Measurements from ENCODE around the gene PLEKHG3.
A peak's percentile ranks its signal among the peaks of the same experiment; 100 is the strongest.

PLEKHG3 gene

DNA sequence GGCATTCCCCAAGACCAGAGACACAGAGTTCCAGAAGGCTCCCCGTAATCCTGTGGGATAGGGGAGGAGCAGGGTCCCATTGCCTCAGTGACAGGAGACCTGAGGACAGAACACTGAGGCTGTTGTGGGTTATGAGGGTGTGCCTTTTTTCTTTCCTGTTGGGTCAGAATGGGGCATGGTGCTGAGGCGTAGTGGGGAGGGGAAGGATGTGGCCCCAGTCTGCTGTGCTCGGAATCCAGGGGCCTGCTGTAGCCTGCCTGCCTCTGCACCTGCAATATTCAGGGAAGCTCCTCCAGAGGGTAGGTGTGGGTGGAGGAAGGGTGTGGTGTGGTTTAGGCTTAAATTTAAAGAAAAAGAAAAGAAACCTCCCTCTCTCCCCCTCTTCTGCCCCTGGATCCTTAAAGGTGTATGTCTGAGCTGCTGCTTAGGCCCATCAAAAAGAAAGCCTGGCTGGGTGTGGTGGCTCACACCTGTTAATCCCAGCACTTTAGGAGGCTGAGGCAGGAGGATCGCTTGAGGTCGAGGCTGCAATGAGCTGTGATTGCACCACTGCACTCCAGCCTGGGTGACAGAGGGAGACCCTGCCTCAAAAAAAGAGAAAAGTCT, 18.7 kb downstream of the PLEKHG3 start:
- peak in 2 of 10 donors; percentile 10 to 30 for DNase-seq
- intact Hi-C loops (cut with DNase I) = no loop called here

GRCh38 chr14:64723691-64724577, 19.7 kb downstream of the PLEKHG3 start:
- DNase-seq = peak in 4 of 10 donors; percentile 9 to 86 (median 32)
- intact Hi-C loops (cut with DNase I) = no loop called here

- intact Hi-C loops (cut with DNase I) = no loop called here
- DNase-seq = peak in 4 of 10 donors; percentile 1 to 38 (median 24)
Measured at GRCh38 chr14:64724578-64724930, 20.3 kb downstream of the PLEKHG3 start.

- DNase-seq = peak in 4 of 10 donors; percentile 3 to 33 (median 23)
- intact Hi-C loops (cut with DNase I) = no loop called here
Measured at GRCh38 chr14:64725261-64725815, 21.1 kb downstream of the PLEKHG3 start.

GRCh38 chr14:64725879-64726584, 21.8 kb downstream of the PLEKHG3 start:
- peak in 1 of 10 donors; percentile 11 for DNase-seq
- intact Hi-C loops (cut with DNase I) = no loop called here

DNA sequence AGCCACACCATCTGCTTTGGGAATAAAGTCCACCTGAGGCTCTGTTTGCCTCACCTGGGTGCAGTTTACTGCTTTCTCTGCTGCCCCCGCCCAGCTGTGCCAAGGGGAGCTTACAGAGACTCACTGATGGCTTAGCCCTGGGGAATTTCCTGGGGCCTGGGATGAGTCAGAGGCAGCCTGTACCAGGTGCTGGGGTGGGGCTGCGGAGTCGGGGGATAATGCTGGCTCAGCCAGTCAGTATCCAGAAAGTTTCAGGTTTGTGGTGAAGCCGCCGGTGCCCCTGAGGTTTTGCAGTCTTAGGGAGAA, 22.3 kb downstream of the PLEKHG3 start:
- intact Hi-C loops (cut with DNase I) = no loop called here
- DNase-seq = peak in 3 of 10 donors; percentile 46 to 80 (median 69)

DNA sequence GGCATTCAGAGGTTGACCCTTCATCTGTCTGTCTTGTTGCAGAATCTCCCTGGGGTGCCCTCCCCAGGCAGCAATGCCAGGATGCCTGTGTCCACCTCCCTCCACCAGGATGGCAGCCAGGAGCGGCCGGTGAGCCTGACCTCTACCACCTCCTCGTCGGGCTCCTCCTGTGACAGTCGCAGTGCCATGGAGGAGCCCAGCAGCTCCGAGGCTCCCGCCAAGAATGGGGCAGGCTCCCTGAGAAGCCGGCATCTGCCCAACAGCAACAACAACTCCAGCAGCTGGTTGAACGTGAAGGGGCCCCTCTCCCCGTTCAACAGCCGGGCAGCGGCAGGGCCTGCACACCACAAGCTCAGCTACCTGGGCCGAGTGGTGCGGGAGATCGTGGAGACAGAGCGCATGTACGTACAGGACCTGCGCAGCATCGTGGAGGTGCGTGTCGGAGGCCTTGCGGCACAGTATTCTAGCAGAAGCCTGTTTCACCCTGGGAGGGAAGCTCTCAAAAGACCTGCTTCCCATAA, 23.4 kb downstream of the PLEKHG3 start:
- DNase-seq = peak in 3 of 10 donors; percentile 62 to 79 (median 71)
- intact Hi-C loops (cut with DNase I) = no loop called here

DNA sequence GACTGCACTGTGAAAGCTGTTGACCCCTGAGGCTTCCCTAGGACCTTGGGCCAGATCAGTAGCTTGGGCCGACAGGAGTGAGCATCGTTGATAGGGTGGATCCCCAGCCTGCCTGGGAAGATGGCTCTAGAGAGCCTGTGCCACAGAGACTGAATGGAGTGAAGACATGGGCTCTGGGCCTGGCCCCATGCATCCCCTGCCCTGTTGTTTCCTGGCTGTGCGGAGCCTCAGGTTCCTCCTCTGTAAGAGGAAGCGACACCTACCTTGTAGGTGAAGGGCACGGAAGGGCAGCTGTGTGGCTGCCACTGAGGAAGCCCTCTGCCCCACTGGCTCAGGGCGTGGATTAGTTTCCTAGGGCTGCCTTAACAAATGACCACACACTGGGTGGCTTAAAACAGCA, 23.9 kb downstream of the PLEKHG3 start:
- peak in 3 of 10 donors; percentile 18 to 61 (median 22) for DNase-seq
- intact Hi-C loops (cut with DNase I) = no loop called here

- peak in 3 of 10 donors; percentile 35 to 52 (median 50) for DNase-seq
- intact Hi-C loops (cut with DNase I) = no loop called here
Measured at GRCh38 chr14:64728856-64729255, 24.6 kb downstream of the PLEKHG3 start.

DNA sequence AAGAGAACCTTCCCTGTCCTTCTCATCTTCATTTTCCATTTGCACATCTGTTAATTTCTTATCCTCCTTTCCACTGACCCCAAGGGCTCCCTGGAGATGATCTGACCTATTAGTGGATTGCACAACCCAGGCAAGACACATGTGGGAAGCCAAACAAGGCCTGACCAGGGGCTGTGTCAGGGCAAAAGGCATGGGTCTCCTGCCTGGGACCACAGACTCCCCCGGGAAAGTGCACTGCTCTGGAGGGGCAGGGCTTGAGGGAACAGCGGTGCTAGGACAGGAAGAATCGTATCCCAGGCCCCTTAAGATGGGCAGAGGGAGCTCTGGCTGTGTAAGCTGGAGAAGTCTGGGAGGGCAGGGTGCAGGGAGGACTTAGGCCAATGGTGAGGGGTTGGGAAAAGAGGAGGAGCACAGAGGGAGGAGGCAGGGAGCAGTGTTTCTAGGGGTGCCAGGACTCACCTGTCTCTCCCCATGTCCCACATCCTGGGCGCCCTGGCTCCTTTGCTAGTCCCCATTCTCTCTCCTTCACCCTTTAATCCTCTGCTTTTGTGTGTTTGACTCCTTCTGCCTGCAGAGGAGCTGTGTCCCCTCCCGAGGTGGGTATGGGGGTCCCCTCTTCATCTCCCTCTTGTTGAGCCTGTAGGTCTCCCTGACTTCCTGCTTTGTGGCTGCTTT, 25.3 kb downstream of the PLEKHG3 start:
- intact Hi-C loops (cut with DNase I) = no loop called here

GRCh38 chr14:64730061-64730440, 25.8 kb downstream of the PLEKHG3 start:
- intact Hi-C loops (cut with DNase I) = no loop called here
- DNase-seq = peak in 3 of 10 donors; percentile 18 to 49 (median 44)

More for the DNA sequence above, 25.3 kb downstream of the PLEKHG3 start:
- peak in 3 of 10 donors; percentile 35 to 68 (median 53) for DNase-seq

DNA sequence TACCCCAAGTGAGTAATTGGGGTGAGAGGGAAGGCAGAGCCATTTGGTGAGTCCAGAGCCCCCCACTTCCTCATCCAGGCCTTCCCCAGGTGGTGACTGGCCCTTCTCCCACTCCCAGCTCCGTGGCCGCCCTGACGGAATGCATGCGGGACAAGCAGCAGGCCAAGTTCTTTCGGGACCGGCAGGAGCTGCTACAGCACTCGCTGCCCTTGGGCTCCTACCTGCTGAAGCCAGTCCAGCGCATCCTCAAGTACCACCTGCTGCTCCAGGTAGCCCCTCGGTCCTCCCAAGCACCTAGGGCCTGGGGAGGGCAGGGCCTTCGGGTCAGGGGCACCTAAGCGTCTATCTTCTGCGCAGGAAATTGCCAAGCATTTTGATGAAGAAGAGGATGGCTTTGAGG, 26.5 kb downstream of the PLEKHG3 start:
- intact Hi-C loops (cut with DNase I) = no loop called here
- DNase-seq = peak in 3 of 10 donors; percentile 61 to 83 (median 70)

DNA sequence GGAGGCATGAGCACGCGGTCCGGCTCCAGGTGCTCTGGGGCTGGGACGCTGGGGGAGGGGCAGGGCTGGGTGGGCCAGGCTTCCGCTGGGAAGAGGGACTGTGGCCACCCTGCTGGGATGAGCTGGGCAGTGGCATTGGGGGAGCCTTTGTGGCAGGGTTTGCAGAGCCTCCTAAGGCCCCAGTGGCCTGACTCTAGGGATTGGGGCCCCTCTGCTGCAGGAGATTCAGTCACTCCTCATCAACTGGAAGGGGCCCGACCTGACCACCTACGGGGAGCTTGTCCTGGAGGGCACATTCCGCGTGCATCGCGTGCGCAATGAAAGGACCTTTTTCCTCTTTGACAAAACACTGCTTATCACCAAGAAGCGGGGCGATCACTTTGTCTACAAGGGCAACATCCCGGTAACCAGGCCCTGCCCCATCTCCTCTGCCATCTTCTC, 26.9 kb downstream of the PLEKHG3 start:
- intact Hi-C loops (cut with DNase I) = no loop called here
- DNase-seq = peak in 3 of 10 donors; percentile 27 to 63 (median 58)

GRCh38 chr14:64732066-64732465, 27.8 kb downstream of the PLEKHG3 start:
- peak in 3 of 10 donors; percentile 22 to 67 (median 28) for DNase-seq
- intact Hi-C loops (cut with DNase I) = no loop called here

DNA sequence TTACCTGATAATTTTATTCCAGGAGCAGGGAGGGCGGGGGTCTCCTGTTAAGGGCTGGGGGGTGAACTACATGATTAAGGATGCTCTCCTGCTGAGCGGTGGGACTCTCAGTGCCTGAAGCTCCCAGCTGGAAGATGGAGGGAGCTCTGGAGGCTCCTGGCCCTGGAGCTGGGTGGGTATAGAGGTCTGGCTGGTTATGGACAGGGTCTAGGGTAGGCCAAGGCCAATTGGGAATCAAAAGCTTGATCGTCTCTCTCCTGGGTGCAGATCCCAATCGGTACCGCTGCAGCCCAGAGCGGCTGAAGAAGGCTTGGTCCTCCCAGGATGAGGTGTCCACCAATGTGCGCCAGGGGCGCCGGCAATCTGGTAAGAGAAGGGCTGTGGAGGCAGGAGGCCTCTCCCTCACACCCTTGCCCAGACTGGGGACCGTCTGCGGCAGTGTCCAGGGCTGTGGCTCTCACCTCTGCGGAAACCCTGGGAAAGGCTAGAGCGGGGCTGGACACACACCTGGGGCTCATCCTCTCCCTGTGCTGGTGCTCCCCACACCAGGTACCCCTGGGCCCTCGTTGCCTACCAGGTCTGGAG, 28.4 kb downstream of the PLEKHG3 start:
- intact Hi-C loops (cut with DNase I) = no loop called here
- peak in 3 of 10 donors; percentile 54 to 72 (median 65) for DNase-seq

DNA sequence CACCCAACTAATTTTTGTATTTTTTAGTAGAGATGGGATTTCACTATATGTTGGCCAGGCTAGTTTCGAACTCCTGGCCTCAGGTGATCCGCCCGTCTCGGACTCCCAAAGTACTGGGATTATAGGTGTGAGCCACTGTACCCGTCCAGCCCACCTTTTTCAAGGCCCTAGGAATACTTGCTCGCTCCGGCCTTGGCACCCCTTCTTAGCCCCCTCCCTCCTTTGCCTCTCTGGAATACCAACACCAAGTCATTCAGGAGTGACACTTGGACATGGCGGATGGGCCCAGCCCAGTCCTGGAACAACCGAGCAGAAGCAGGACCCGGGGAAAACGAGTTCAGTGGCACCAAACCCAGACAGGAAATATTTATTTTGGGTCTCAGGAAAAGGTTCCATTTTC, 29.1 kb downstream of the PLEKHG3 start:
- DNase-seq = peak in 4 of 10 donors; percentile 13 to 28 (median 20)

DNA sequence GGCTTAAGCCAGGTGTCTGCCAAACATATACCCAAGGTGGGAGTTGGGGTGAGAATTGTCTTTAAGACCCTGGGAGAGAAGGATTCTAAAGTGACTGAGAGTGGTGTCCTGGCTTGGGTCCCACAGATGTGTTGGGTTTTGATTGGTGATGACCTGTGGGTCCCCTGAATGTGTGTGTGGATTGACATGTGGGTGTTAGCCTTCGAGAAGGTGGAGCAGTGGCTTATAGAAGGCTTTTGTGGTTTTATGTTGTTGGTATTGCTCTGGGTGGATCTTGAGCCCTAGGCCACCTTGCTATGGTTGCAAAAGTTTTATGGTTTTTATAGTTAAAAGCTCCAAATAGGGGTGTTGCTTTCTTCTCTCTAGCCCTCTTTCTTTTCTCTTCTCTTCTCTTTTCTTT, 29.7 kb downstream of the PLEKHG3 start:
- DNase-seq = peak in 2 of 10 donors; percentile 9 to 12
- intact Hi-C loops (cut with DNase I) = no loop called here

More for the DNA sequence above, 29.1 kb downstream of the PLEKHG3 start:
- intact Hi-C loops (cut with DNase I) = no loop called here

DNA sequence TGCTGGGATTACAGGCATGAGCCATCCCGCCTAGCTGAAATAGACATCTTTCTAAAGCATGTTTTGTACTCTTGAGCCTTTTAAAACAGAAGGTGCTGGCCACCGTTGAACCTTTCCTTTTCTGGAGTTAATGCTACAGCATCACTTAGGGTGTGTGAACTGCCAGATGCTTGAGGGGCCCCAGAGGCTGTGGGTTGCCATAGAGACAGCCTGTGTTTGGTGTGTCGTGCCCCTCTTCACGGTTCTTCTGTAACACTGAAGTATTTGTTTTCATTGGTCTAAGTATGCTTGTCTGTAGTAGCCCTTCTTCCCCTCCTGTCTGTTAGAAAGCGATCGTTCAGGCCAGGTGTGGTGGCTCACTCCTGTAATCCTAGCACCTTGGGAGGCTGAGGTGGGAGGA, 30.8 kb downstream of the PLEKHG3 start:
- DNase-seq = peak in 2 of 10 donors; percentile 4 to 24
- intact Hi-C loops (cut with DNase I) = no loop called here
